Neural cell (in vitro differentiated cells): ENCODE measurements around the gene PDE8B.

ENCODE experiments used
- CTCF ChIP-seq: fragments of 450-650 bp; IDR thresholded peaks from 2 replicates; pipeline ENCODE4 v1.5.1; 2014; ENCODE audit warnings: antibody characterized with exemption, mild to moderate bottlenecking, moderate library complexity; ENCODE audit not compliant: poor library complexity, severe bottlenecking
- EP300 ChIP-seq: fragments of 450-650 bp; conservative IDR thresholded peaks from 2 replicates; pipeline ENCODE4 v1.6.1; 2014; ENCODE audit warnings: antibody characterized with exemption, mild to moderate bottlenecking, moderate library complexity; ENCODE audit not compliant: poor library complexity, severe bottlenecking
- EZH2 ChIP-seq: fragments of 200-600, 300-800 bp; shearing (Covaris generic), sonication (generic); IDR thresholded peaks from 2 replicates; pipeline ENCODE4 v1.6.1; 2014; ENCODE audit warnings: antibody characterized with exemption, low read length, borderline replicate concordance, mild to moderate bottlenecking; ENCODE audit not compliant: insufficient read depth, poor library complexity, severe bottlenecking
- MXI1 ChIP-seq: fragments of 450-650 bp; conservative IDR thresholded peaks from 2 replicates; pipeline ENCODE4 v1.6.1; 2014; ENCODE audit warnings: antibody characterized with exemption, mild to moderate bottlenecking; ENCODE audit not compliant: poor library complexity, severe bottlenecking
- POLR2AphosphoS5 ChIP-seq: IDR thresholded peaks from 2 replicates; pipeline ENCODE4 v1.6.1; 2012
- RAD21 ChIP-seq: fragments of 450-650 bp; conservative IDR thresholded peaks from 2 replicates; pipeline ENCODE4 v1.6.1; 2014; ENCODE audit warnings: antibody characterized with exemption, mild to moderate bottlenecking, moderate library complexity
- SMC3 ChIP-seq: fragments of 450-650 bp; conservative IDR thresholded peaks from 2 replicates; pipeline ENCODE4 v1.6.1; 2014; ENCODE audit warnings: antibody characterized with exemption, mild to moderate bottlenecking, moderate library complexity; ENCODE audit not compliant: poor library complexity

- TF ChIP-seq CTCF, result no peak
- no peak for TF ChIP-seq POLR2AphosphoS5
- TF ChIP-seq SMC3, result no peak
- TF ChIP-seq EP300, result no peak
- TF ChIP-seq EZH2, result no peak
- TF ChIP-seq MXI1, result no peak
- TF ChIP-seq RAD21, result no peak
Measured at GRCh38 chr5:77428526-77428925, 218.0 kb downstream of the PDE8B start.
